Keratinocyte (primary cell): ENCODE results near the gene UBE2E1. TPM values are rescaled to one million over a fixed set of nuclear protein-coding genes. Genes with fewer than 3 reads are reported as not detected.

ENCODE experiments used
- DNase-seq: peaks from one replicate; pipeline ENCODE4 v3.0.0-alpha.2; 2011; ENCODE audit warnings: low read depth, missing footprints, low spot score
- FAIRE-seq: peaks from 2 replicates; lab custom pipeline; 2011; peaks lifted over from hg19 to GRCh38; lab: Jason Lieb, UNC
- H2AFZ ChIP-seq: 2 replicates; pipeline ENCODE4 v1.6.0; 2012; ENCODE audit warnings: low read length, control low read depth, inconsistent platforms; ENCODE audit not compliant: control insufficient read depth
- H3K27ac ChIP-seq: 2 replicates; pipeline ENCODE4 v1.5.1; 2011; ENCODE audit warnings: low read length; ENCODE audit not compliant: control insufficient read depth, insufficient read depth
- H3K27me3 ChIP-seq: 3 replicates; pipeline ENCODE4 v1.6.0; 2011; ENCODE audit warnings: low read length; ENCODE audit not compliant: control insufficient read depth, insufficient read depth; ENCODE audit errors: extremely low read depth
- H3K36me3 ChIP-seq, 2 experiments: 2 replicates in 1 of 2; 3 replicates in 1 of 2; pipeline ENCODE4 v1.5.1; 2011; ENCODE audit warnings: low read length in 2 of 2, mild to moderate bottlenecking in 1 of 2; ENCODE audit not compliant: control insufficient read depth in 2 of 2, insufficient read depth in 2 of 2; ENCODE audit errors: extremely low read depth in 1 of 2
- H3K4me1 ChIP-seq: 3 replicates; pipeline ENCODE4 v1.5.1; 2011; ENCODE audit warnings: low read length; ENCODE audit not compliant: control insufficient read depth, insufficient read depth; ENCODE audit errors: extremely low read depth
- H3K4me2 ChIP-seq: 3 replicates; pipeline ENCODE4 v1.6.0; 2011; ENCODE audit warnings: low read depth, low read length; ENCODE audit not compliant: control insufficient read depth, insufficient read depth; ENCODE audit errors: extremely low read depth
- H3K4me3 ChIP-seq, 3 experiments: fragments of 200-600 bp in 1 of 3; sonication (generic) in 1 of 3; 2 replicates in 2 of 3; 3 replicates in 1 of 3; pipeline ENCODE4 v1.5.1; 2011 to 2016; ENCODE audit warnings: low read length in 3 of 3, mild to moderate bottlenecking in 3 of 3, control low read depth in 2 of 3, inconsistent platforms in 1 of 3, low read depth in 1 of 3, mixed read lengths in 1 of 3, mixed run types in 1 of 3, moderate library complexity in 1 of 3; ENCODE audit not compliant: control insufficient read depth in 2 of 3, insufficient read depth in 2 of 3; ENCODE audit errors: extremely low read depth in 1 of 3
- H3K79me2 ChIP-seq: 2 replicates; pipeline ENCODE4 v1.6.0; 2012; ENCODE audit warnings: low read length; ENCODE audit not compliant: control insufficient read depth, insufficient read depth
- H3K9ac ChIP-seq: 3 replicates; pipeline ENCODE4 v1.6.0; 2011; ENCODE audit warnings: low read length; ENCODE audit not compliant: control insufficient read depth, insufficient read depth; ENCODE audit errors: extremely low read depth
- H3K9me1 ChIP-seq: 3 replicates; pipeline ENCODE4 v1.6.0; 2011; ENCODE audit warnings: low read length; ENCODE audit not compliant: control insufficient read depth, insufficient read depth; ENCODE audit errors: extremely low read depth
- H3K9me3 ChIP-seq: 2 replicates; pipeline ENCODE4 v1.5.1; 2012; ENCODE audit warnings: low read depth, low read length; ENCODE audit not compliant: control insufficient read depth
- H4K20me1 ChIP-seq: 3 replicates; pipeline ENCODE4 v1.6.0; 2011; ENCODE audit warnings: low read length; ENCODE audit not compliant: control insufficient read depth, insufficient read depth; ENCODE audit errors: extremely low read depth
- CTCF ChIP-seq, 3 experiments: IDR thresholded peaks in 1 of 3; conservative IDR thresholded peaks in 1 of 3; optimal IDR thresholded peaks in 1 of 3; 2 replicates in 2 of 3; 3 replicates in 1 of 3; pipeline versions ENCODE3 to v1.5.1; 2011; ENCODE audit warnings: low read length in 3 of 3, mild to moderate bottlenecking in 3 of 3, moderate library complexity in 2 of 3, control low read depth in 1 of 3, inconsistent platforms in 1 of 3; ENCODE audit not compliant: insufficient read depth in 2 of 3; ENCODE audit errors: extremely low read depth in 1 of 3
- EZH2 ChIP-seq: IDR thresholded peaks from one replicate; pipeline ENCODE4 v1.6.1; 2012; ENCODE audit warnings: inconsistent platforms, mild to moderate bottlenecking, low read length, moderate library complexity
- dilution Hi-C: fragments of 300-500 bp; cut with MboI; formaldehyde crosslinking; loops from one replicate; pipeline ENCODE4 v1.7.0; 2020; ENCODE audit warnings: low sequenced_read_pairs; ENCODE audit not compliant: extremely low pct_ligation_motif_present
- polyA plus RNA-seq, 5 experiments: library from polyadenylated mRNA; depleted of rRNA in 3 of 5; stranded (reverse) in 3 of 5; stranded (forward) in 1 of 5; unstranded in 1 of 5; fragments of >200 nt; gene quantifications; 1 replicate in 1 of 5; 2 replicates in 3 of 5; 3 replicates in 1 of 5; pipeline versions ENCODE4 v1.2.1 to v1.2.3, GENCODE V29; 2011 to 2012; ENCODE audit warnings: missing spikeins in 2 of 5, low read depth in 1 of 5, low replicate concordance in 1 of 5

Gene UBE2E1
- polyA plus RNA-seq, 1 donor (not counting 4 experiments of a cell fraction or from before 2014, with no cell fraction given) = 205 TPM

- Histone ChIP-seq H3K4me1 (peaks cover 3% of the 10 kb centered on the region), H4K20me1 (no peaks in the 10 kb centered on the region), H3K36me3 (no peaks in the 10 kb centered on the region), H3K79me2 (no peaks in the 10 kb centered on the region), H3K4me2 (no peak overlapping the region), H3K9me3 (no peaks in the 10 kb centered on the region), H3K27me3 (no peaks in the 10 kb centered on the region), H3K9ac (no peak overlapping the region), H3K4me3 (no peak overlapping the region), H3K27ac (no peak overlapping the region), H2AFZ (no peak overlapping the region), H3K9me1 (no peaks in the 10 kb centered on the region)
- dilution Hi-C loops = no loop called here
- DNase-seq (no peak), FAIRE-seq (no peak)
- TF ChIP-seq EZH2 (no peak), CTCF (optimal IDR thresholded peaks at IDR 0.05 in 1 of 3, IDR thresholded peaks at IDR 0.05 in 1 of 3, conservative IDR thresholded peaks at IDR 0.05 in 1 of 3; ENCODE audit: extremely low read depth in 1 of 3, insufficient read depth in 2 of 3, low read length in 3 of 3) (no peak)
Observed at GRCh38 chr3:23795096-23795495, 10.7 kb upstream of the UBE2E1 start.

- H3K4me3 ChIP-seq = no peak overlapping the region
- H3K4me1 ChIP-seq = peaks cover 3% of the 10 kb centered on the region
- dilution Hi-C loops = no loop called here
- FAIRE-seq (no peak), DNase-seq (no peak)
- no peak overlapping the region for H3K27ac ChIP-seq
- H3K36me3 ChIP-seq = no peaks in the 10 kb centered on the region
- H3K79me2 ChIP-seq = no peaks in the 10 kb centered on the region
- no peaks in the 10 kb centered on the region for H3K9me1 ChIP-seq
- TF ChIP-seq EZH2 = no peak
- TF ChIP-seq CTCF (optimal IDR thresholded peaks at IDR 0.05 in 1 of 3, IDR thresholded peaks at IDR 0.05 in 1 of 3, conservative IDR thresholded peaks at IDR 0.05 in 1 of 3; ENCODE audit: extremely low read depth in 1 of 3, insufficient read depth in 2 of 3, low read length in 3 of 3) = no peak
- no peak overlapping the region for H3K4me2 ChIP-seq
- no peak overlapping the region for H2AFZ ChIP-seq
- H3K9me3 ChIP-seq = no peaks in the 10 kb centered on the region
- no peak overlapping the region for H3K9ac ChIP-seq
- no peaks in the 10 kb centered on the region for H4K20me1 ChIP-seq
- H3K27me3 ChIP-seq = no peaks in the 10 kb centered on the region
Observed at GRCh38 chr3:23796518-23796917, 9.2 kb upstream of the UBE2E1 start.
